ENCODE data around the gene WDR37. TPM values are rescaled to one million over a fixed set of nuclear protein-coding genes. Genes with fewer than 3 reads are reported as not detected.

The WDR37 gene
- polyA plus RNA-seq, 1 donor (not counting 4 experiments of a cell fraction or from before 2014, with no cell fraction given) = 16.0 TPM

GRCh38 chr10:1090696-1091095, 34.5 kb downstream of the WDR37 start:
- Histone ChIP-seq H3K79me2 (ENCODE audit: control insufficient read depth, insufficient read depth, low read length) (peaks cover 23% of the 10 kb centered on the region), H3K9me3 (ENCODE audit: control insufficient read depth, low read depth, low read length) (no peaks in the 10 kb centered on the region), H3K9ac (ENCODE audit: control insufficient read depth, extremely low read depth, insufficient read depth, low read length) (no peak overlapping the region), H2AFZ (ENCODE audit: control insufficient read depth, low read length) (no peak overlapping the region), H3K27ac (ENCODE audit: control insufficient read depth, insufficient read depth, low read length) (no peak overlapping the region), H3K36me3 (ENCODE audit: control insufficient read depth in 2 of 2, extremely low read depth in 1 of 2, insufficient read depth in 2 of 2, low read length in 2 of 2) (peaks cover 48 to 63% of the 10 kb centered on the region in 2 experiments), H3K4me3 (ENCODE audit: control insufficient read depth in 2 of 3, extremely low read depth in 1 of 3, insufficient read depth in 2 of 3, low read depth in 1 of 3, low read length in 3 of 3) (no peak overlapping the region), H4K20me1 (ENCODE audit: control insufficient read depth, extremely low read depth, insufficient read depth, low read length) (no peaks in the 10 kb centered on the region), H3K4me1 (ENCODE audit: control insufficient read depth, extremely low read depth, insufficient read depth, low read length) (no peaks in the 10 kb centered on the region), H3K9me1 (ENCODE audit: control insufficient read depth, extremely low read depth, insufficient read depth, low read length) (peaks cover 3% of the 10 kb centered on the region), H3K4me2 (ENCODE audit: control insufficient read depth, extremely low read depth, insufficient read depth, low read depth, low read length) (no peak overlapping the region), H3K27me3 (ENCODE audit: control insufficient read depth, extremely low read depth, insufficient read depth, low read length) (no peaks in the 10 kb centered on the region)
- TF ChIP-seq EZH2 (IDR thresholded peaks at IDR 0.05; ENCODE audit: low read length) (no peak), CTCF (optimal IDR thresholded peaks at IDR 0.05 in 1 of 3, IDR thresholded peaks at IDR 0.05 in 1 of 3, conservative IDR thresholded peaks at IDR 0.05 in 1 of 3; ENCODE audit: extremely low read depth in 1 of 3, insufficient read depth in 2 of 3, low read length in 3 of 3) (no peak)
- DNase-seq (ENCODE audit: low read depth, low spot score) = no peak
- FAIRE-seq = no peak
- dilution Hi-C loops (cut with MboI; ENCODE audit: extremely low pct_ligation_motif_present, low sequenced_read_pairs) = no loop called here

DNA sequence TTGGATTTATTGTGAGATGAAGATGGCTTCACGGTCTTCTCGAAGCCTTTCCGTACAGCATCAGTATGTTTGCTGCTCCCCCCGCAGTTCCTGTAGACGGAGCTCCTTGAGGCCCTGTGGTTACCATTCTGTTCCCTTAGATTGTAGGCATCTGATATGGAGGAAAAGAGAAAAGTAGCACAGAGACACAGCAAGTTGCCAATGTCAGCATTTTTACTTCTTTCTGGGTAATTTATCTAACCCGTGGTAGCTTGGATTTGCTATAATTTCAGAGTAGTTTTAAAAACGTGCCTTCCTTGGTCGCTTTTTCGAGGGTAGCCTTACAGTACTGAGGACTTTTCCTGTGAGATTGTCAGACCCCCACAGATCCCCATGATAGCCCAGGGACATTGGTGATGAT, 37.5 kb downstream of the WDR37 start:
- Histone ChIP-seq H3K27ac (ENCODE audit: control insufficient read depth, insufficient read depth, low read length) (no peak overlapping the region), H3K9me1 (ENCODE audit: control insufficient read depth, extremely low read depth, insufficient read depth, low read length) (peaks cover 3% of the 10 kb centered on the region), H3K9ac (ENCODE audit: control insufficient read depth, extremely low read depth, insufficient read depth, low read length) (no peak overlapping the region), H3K79me2 (ENCODE audit: control insufficient read depth, insufficient read depth, low read length) (peaks cover 13% of the 10 kb centered on the region), H2AFZ (ENCODE audit: control insufficient read depth, low read length) (no peak overlapping the region), H3K36me3 (ENCODE audit: control insufficient read depth in 2 of 2, extremely low read depth in 1 of 2, insufficient read depth in 2 of 2, low read length in 2 of 2) (peaks cover 44% of the 10 kb centered on the region in 2 experiments), H3K4me2 (ENCODE audit: control insufficient read depth, extremely low read depth, insufficient read depth, low read depth, low read length) (no peak overlapping the region), H3K9me3 (ENCODE audit: control insufficient read depth, low read depth, low read length) (no peaks in the 10 kb centered on the region), H3K4me1 (ENCODE audit: control insufficient read depth, extremely low read depth, insufficient read depth, low read length) (no peaks in the 10 kb centered on the region), H3K27me3 (ENCODE audit: control insufficient read depth, extremely low read depth, insufficient read depth, low read length) (no peaks in the 10 kb centered on the region), H4K20me1 (ENCODE audit: control insufficient read depth, extremely low read depth, insufficient read depth, low read length) (no peaks in the 10 kb centered on the region), H3K4me3 (ENCODE audit: control insufficient read depth in 2 of 3, extremely low read depth in 1 of 3, insufficient read depth in 2 of 3, low read depth in 1 of 3, low read length in 3 of 3) (no peak overlapping the region)
- dilution Hi-C loops (cut with MboI; ENCODE audit: extremely low pct_ligation_motif_present, low sequenced_read_pairs) = no loop called here
- no peak for FAIRE-seq
- no peak for TF ChIP-seq EZH2 (IDR thresholded peaks at IDR 0.05; ENCODE audit: low read length)
- TF ChIP-seq CTCF (optimal IDR thresholded peaks at IDR 0.05 in 1 of 3, IDR thresholded peaks at IDR 0.05 in 1 of 3, conservative IDR thresholded peaks at IDR 0.05 in 1 of 3; ENCODE audit: extremely low read depth in 1 of 3, insufficient read depth in 2 of 3, low read length in 3 of 3) = no peak
- DNase-seq (ENCODE audit: low read depth, low spot score) = no peak
